GM12872 (cell line): ENCODE measurements around the gene STXBP6.

ENCODE experiments used
- TF ChIP-seq, protein P1 (sequence below): IDR thresholded peaks from 3 replicates; pipeline ENCODE4 v1.5.1; 2011; ENCODE audit warnings: low read depth, mild to moderate bottlenecking, low read length, moderate library complexity; ENCODE audit not compliant: insufficient read depth

STXBP6 gene

DNA sequence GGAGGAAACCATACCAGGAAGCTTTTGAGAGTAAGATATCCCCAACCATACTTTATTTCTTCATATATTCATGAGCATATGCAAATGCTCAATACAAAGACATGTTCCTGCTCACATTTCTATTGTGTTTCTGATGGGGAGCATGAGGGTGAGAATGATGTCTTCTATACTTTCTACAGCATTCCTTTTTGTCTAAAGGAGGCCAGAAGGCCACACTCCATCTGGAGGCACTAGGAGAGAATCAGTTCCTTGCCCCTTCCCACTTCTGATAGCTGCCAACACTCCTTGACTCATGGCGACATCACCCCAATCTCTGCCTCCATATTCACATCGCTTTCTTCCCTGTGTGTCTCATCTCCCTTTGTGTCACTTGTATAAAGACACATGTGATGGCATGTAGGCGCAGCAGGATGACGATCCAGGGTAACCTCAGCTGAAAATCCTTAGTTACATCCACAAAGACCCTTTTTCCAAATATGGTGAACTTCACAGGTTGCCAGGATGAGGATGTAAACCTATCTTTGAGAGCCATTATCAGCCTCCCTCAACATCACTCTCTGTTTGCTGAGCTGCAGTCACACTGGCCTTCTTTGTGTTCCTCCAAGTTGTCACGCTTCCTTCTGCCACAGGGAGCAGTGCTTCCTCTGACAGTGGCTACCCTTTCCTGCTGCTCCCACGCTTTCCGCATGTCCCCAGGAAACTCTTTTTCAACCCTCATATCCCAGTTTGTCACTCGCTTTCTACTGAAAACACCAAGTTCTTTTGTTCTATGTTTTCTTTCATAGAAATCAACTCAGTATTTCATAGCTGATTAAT, 96.9 kb downstream of the STXBP6 start:
- TF ChIP-seq, protein P1, sequence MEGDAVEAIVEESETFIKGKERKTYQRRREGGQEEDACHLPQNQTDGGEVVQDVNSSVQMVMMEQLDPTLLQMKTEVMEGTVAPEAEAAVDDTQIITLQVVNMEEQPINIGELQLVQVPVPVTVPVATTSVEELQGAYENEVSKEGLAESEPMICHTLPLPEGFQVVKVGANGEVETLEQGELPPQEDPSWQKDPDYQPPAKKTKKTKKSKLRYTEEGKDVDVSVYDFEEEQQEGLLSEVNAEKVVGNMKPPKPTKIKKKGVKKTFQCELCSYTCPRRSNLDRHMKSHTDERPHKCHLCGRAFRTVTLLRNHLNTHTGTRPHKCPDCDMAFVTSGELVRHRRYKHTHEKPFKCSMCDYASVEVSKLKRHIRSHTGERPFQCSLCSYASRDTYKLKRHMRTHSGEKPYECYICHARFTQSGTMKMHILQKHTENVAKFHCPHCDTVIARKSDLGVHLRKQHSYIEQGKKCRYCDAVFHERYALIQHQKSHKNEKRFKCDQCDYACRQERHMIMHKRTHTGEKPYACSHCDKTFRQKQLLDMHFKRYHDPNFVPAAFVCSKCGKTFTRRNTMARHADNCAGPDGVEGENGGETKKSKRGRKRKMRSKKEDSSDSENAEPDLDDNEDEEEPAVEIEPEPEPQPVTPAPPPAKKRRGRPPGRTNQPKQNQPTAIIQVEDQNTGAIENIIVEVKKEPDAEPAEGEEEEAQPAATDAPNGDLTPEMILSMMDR: peak; percentile 51

DNA sequence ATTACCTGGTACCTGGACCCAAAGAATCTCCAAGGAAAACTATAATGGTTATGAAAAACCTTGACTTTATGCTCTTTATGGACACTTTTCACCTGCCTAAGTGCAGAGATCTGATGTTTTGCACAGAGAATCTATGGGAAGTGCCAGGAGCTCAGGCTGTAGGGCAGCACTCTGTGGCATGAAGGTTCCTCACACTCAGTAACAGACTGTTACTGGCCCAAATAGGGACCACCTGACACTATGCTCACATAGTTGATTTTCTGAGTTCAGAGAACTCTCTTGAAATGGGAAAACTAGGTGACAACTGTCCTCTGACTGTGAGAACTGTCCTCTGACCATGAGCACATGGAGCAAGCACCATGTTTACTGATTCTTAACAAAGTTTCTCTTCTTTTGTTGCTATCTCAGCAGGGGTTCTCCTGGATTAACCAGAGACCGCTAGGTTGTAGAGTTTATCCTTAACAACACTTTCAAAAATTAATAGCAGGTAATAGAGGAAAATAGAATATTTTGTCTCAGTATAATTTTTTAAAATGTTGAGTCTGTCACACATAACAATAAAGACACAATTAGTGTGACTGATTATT, 101.6 kb downstream of the STXBP6 start:
- TF ChIP-seq, protein P1: no peak

GRCh38 chr14:24947131-24947530, 102.8 kb downstream of the STXBP6 start:
- TF ChIP-seq, protein P1: no peak

GRCh38 chr14:24944800-24945199, 105.1 kb downstream of the STXBP6 start:
- TF ChIP-seq, protein P1: no peak

DNA sequence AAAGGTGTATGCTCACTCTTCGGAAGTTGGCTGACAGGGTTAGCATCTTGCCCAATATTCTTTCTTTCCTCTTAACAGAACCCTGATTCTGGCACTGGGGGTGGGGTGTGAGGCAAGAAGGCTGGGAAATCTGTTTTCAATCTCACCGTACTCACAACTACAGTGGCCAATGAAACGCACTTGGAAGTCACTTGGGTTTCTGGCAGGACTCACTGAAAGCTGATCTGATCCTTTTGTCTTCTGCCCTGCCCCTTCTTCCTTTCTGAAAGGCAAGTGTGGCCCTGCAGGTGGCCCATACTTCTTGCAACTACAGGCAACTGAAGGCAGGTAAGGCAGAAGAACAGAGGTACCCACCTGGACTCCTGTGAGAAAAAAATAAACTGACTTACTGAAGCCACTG, 106.9 kb downstream of the STXBP6 start:
- TF ChIP-seq, protein P1: no peak

GRCh38 chr14:24941719-24942118, 108.2 kb downstream of the STXBP6 start:
- TF ChIP-seq, protein P1: no peak

DNA sequence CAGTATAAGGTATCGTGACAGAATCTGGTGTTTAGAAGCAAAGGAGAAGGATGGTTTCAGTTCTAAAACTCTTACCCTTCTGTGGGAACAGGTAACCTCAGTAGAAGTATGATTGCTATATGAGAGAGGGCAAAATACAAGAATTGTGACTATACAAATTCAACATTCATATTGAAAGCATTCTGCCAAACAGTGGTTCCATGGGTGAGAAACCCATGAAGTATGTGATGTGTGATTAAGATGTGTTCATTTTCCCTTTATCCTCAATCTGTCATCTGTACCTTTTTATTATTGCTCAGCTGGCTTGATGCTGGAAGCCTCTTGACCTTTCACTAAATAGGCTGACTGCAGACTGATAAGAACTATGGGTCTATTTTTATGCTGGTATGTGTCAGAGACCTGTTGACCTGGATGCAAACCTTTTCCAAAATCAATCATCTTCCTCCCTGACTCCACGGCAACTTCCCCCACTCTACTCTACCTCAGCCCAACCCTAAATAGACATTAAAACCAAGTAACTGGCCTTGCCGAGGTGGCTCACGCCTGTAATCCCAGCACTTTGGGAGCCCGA, 109.6 kb downstream of the STXBP6 start:
- TF ChIP-seq, protein P1: no peak
